Liver (tissue), 3 donors: Measurements from ENCODE around the gene CFAP300.

Experiments
- GABPA ChIP-seq, 2 donors: IDR thresholded peaks in 1 of 2; conservative IDR thresholded peaks in 1 of 2; 2 replicates each; pipeline ENCODE4 v1.6.1; 2016; ENCODE audit warnings: antibody characterized with exemption in 2 of 2, mild to moderate bottlenecking in 1 of 2, moderate library complexity in 1 of 2
- SP1 ChIP-seq: IDR thresholded peaks from 2 replicates; pipeline ENCODE4 v1.6.1; 2018; ENCODE audit warnings: antibody characterized with exemption, mild to moderate bottlenecking
- YY1 ChIP-seq: IDR thresholded peaks from 2 replicates; pipeline ENCODE4 v1.6.1; 2016; ENCODE audit warnings: antibody characterized with exemption, mild to moderate bottlenecking
- TF ChIP-seq, protein P1 (sequence below): fragments of 150-350 bp; IDR thresholded peaks from 2 replicates; pipeline ENCODE4 v1.5.1; 2017; ENCODE audit warnings: improper control_type of control experiment, low read depth, low read length; ENCODE audit not compliant: missing input control
- donor health status: healthy.
- donor health status: healthy.

DNA sequence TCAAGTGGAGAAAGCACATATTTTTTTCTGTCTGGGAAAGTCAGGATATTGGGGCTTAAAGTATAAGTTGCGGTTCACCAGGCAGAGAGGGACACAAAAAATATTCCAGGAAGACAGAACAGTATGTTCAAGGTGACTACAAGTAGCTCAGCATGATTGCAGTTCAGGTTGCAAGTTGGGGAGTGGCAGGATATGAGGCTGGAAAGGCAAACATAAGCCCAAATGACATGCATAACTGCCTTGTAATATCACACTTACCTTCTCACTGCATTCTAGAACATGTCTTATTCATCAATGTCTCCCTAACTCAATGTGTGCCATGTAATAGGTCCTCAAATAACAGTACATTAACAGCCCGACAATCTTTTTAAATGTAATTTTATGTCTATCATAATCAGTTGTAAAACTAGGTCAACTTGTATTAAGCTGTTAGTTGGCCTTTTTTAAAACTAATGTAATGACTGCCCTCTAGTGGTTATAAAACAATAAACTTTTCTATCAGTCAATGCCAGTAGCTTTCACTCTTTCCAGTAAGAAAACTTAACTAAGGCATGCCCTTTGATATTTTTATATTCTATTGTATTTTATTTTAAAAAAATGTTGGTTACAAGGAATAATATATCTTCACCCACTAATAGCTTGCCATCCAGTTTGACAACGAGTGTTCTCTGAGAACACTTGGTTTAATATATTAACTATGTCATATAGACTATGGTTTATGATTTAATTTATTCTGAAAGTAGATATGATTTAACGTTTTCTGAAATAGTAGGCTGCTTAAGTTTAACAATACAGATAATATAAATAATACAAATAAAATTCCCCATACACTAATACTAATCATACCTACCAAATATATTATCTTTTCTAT is 39.4 kb upstream of the CFAP300 start:
- TF ChIP-seq, protein P1, sequence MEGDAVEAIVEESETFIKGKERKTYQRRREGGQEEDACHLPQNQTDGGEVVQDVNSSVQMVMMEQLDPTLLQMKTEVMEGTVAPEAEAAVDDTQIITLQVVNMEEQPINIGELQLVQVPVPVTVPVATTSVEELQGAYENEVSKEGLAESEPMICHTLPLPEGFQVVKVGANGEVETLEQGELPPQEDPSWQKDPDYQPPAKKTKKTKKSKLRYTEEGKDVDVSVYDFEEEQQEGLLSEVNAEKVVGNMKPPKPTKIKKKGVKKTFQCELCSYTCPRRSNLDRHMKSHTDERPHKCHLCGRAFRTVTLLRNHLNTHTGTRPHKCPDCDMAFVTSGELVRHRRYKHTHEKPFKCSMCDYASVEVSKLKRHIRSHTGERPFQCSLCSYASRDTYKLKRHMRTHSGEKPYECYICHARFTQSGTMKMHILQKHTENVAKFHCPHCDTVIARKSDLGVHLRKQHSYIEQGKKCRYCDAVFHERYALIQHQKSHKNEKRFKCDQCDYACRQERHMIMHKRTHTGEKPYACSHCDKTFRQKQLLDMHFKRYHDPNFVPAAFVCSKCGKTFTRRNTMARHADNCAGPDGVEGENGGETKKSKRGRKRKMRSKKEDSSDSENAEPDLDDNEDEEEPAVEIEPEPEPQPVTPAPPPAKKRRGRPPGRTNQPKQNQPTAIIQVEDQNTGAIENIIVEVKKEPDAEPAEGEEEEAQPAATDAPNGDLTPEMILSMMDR: peak; percentile 51
- no peak for TF ChIP-seq YY1
- TF ChIP-seq GABPA (IDR thresholded peaks at IDR 0.05 in 1 of 2, conservative IDR thresholded peaks at IDR 0.05 in 1 of 2): no peak
- peak; percentile 5 for TF ChIP-seq SP1
